T-helper 2 cell (primary cell): ENCODE results near the gene GNMT.
"Not testable (repeated sequence)": the region's sequence is repeated elsewhere in the genome, so short reads cannot be mapped to it uniquely, and the experiment has no call there.

ENCODE experiments used
- DNase-seq, 5 experiments: peaks; one replicate each; pipeline versions ENCODE4 v3.0.0 to v3.0.0-alpha.2; 2012 to 2022
- total RNA-seq, 2 donors: gene quantifications; one replicate each; lab custom pipeline; 2026; lab: John Stamatoyannopoulos, UW

Gene GNMT
- total RNA-seq: 0.94 to 1.4 reads per million in 2 donors

DNA sequence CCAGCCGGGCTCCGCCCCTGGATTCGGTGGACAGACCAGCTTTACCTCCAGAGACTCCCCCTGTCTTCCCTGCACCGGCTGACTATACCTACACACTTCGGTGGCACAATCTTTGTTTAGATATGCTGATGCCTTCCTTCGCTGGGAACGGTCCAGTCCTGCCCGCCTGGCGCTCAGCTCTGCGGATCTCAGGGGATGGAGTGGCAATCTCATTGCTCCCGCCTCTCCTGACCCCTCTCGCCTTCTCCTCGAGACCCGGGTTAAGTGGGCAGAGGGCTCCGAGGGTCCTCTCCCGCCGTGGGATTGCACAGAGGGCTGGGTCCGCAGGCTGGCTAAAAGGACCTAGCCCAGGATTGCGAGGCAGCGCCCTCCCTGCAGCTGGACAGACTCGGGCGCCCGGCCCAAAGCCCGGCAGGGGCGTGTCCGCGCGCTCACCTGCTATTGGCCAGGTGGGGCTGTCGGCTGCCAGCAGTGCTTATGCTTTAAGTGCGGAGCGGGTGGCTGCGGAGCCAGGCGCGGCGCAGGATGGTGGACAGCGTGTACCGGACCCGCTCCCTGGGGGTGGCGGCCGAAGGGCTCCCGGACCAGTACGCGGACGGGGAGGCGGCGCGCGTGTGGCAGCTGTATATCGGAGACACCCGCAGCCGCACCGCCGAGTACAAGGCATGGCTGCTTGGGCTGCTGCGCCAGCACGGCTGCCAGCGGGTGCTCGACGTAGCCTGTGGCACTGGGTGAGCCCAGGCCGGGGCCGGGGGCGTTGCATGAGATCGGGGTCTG lies at the start of gene GNMT:
Gene GNMT, plus strand, starts transcription at position 512 of the 777 bp plus-strand sequence. Its CDS starts 14 bp downstream, at position 526.
- DNase-seq: peak in 3 of 5 experiments; percentile 10 to 24 (median 19)

DNA sequence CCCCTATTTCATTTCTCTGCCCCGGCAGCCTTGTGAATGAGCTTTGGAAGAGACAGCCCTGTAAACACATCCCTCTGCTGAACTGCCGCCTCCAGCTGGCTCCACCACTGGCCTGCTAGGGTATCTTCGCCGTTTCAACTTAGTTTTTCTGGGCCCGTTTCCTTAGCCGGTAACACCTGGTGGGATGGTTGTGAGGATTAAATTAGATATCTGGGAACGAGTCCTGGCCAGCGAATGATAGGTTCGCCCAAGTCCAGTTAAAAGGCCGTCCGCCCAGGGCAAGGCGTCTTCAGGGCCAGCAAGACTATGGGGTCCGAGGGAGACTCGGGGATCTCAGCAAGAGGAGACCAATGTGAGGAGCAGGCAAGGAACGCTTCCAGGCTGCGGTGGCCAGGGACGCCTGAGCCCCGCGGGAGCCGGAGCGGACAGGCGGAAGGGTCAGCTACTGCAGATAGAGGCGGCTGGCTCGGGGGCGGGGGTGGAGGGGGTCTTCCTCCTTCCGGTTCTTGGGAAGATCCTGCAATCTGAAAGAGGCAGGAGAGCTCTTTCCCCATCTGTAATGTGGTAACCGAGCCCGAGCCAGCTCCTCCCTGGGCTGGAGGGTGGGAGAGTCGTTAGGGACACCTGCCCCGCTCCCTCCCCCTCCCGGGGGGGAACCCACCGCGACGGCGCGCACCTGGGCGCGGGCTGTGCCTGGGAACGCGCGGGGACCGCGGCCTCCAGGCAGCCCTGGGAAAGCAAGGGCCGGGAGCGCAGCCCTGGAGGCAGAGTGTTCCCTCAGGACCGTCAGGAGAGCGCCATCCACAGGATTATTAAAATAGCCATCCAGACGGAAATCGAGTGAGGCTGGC lies 49.2 kb upstream of the GNMT start:
- no peak for DNase-seq

GRCh38 chr6:42914546-42914945 lies 46.0 kb upstream of the GNMT start:
- no peak for DNase-seq

DNA sequence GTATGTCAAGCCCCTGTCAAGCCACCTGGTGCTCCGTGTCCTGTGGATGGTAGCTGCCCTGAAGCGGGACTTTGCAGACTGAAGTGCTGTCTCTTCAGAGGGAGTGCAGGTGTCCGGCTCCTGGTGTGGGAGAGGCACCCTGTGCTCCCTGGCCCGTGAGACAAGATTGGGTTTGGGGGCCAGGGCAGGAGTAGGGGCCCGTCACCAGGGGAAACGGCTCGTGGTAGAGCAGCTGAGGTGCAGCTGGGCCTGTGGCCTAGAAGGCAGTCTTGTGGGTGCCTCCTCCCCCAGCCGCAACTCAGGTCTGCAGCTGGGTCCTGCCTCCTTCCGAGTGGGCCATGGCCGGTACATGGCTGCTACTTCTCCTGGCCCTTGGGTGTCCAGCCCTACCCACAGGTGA lies 44.8 kb upstream of the GNMT start, which contains the start of gene PTCRA:
Gene PTCRA, plus strand, starts transcription at position 322 of the 400 bp plus-strand sequence. Its CDS starts 17 bp downstream, at position 339.
- no peak for DNase-seq

- DNase-seq: no peak
These were observed 44.3 kb upstream of the GNMT start for GRCh38 chr6:42916288-42916687.

DNA sequence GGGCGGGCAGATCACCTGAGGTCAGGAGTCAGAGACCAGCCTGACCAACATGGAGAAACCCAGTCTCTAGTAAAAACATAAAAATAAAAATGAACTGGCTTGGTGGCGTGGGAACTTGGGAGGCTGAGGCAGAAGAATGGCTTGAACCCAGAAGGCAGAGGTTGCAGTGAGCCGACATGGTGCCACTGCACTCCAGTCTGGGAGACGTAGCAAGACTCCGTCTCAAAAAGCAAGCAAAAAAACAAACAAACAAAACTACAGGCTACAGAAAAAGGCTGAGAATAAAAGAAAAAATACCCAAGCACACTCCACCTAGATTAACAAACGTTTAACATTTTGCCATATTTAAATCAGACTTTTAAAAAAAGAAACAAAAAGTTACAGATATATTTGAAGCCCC lies 38.8 kb upstream of the GNMT start:
- DNase-seq: no peak

DNA sequence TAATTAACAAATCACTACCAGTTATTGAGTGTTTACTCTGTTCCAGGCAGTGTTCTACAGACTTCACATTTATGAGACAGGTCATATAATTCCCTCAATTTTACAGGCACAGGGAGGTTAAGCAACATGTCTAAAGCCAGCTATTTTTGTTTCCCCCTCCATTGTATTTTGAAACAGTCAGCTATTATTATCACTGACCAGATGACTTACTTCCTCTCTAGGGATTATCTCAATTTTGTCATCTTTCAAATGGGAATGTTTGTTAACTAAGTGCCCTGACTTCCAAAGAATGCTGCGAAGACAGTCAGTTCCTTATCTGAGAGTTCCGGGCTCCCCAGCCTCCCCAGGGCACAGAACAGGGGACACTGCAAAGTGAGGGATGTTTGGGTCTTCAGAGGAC lies 36.9 kb upstream of the GNMT start:
- DNase-seq: no peak

DNA sequence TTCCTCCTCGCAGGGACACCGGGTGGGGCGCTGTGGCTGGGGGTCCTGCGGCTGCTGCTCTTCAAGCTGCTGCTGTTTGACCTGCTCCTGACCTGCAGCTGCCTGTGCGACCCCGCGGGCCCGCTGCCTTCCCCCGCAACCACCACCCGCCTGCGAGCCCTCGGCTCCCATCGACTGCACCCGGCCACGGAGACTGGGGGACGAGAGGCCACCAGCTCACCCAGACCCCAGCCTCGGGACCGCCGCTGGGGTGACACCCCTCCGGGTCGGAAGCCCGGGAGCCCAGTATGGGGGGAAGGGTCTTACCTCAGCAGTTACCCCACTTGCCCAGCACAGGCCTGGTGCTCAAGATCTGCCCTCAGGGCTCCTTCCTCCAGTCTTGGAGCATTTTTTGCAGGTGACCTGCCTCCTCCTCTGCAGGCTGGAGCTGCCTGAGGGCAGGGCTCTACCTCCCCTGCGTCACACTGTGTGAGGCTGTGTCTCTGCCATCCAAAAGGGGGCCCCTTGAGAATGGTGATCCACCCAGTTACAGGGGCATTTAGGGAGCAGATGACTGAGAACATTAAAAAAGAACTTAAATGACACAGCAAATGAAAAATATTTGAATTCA lies 35.2 kb upstream of the GNMT start:
- DNase-seq: no peak

DNA sequence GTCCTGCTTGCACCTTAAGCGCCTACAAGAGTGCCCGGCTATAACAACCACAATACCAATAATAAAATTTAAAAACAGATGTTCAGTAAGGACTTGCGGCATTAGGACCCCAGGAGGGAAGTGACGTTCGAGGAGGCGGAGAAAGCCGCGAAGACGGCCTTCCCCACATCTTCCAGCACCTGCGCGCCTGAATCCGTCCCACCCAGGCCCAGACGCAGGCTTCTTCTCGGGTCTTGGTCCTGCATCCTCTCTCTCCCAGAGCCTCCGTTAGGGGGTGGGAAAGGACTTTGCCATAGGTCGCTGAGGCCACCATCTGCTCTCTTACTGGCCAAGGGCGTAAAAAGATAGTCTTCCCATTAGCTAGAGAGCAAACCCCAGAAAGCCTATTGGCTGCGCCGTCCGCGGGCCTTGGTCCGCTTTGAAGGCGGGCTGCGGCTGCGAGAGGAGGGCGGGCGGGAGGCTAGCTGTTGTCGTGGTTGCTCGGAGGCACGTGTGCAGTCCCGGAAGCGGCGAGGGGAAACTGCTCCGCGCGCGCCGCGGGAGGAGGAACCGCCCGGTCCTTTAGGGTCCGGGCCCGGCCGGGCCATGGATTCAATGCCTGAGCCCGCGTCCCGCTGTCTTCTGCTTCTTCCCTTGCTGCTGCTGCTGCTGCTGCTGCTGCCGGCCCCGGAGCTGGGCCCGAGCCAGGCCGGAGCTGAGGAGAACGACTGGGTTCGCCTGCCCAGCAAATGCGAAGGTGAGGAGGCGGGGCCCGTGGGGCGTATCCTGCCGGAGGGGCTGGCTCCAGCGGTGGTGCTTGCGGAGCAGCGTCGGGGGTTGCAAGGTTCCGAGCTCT lies 31.4 kb upstream of the GNMT start, which contains the start of gene CNPY3:
Gene CNPY3, plus strand, starts transcription at position 495 of the 835 bp plus-strand sequence. Its CDS starts 91 bp downstream, at position 586.
- peak; percentile 85 to 99 (median 92) for DNase-seq

DNA sequence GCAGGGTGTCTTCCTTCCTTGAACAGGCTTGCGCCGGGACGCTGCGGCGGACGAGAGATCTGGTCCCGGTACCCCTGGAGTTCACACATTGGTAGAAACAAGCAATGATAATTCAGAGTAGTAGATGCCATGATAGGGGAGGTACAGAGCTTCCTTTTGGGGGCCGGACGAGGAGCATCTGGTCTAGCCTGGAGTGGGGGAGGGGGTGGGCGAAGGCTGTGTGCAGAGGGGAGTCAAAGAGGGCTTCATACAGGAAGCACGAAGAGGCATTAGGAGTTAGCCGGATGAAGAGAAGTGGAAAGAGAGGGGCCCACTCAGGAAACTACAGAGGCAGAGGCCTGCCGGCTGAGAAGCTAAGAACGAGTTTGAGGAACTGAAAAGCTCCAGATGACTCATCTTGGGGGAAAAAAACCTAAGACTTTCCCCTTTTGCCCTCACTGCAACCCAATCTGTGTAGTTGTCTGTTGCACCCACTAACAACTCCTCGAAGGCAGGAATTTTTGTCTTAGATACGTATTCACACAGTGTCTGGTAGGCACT lies 30.7 kb upstream of the GNMT start:
- peak in 4 of 5 experiments; percentile 37 to 85 (median 45) for DNase-seq

GRCh38 chr6:42932412-42932811 lies 28.1 kb upstream of the GNMT start:
- no peak for DNase-seq

DNA sequence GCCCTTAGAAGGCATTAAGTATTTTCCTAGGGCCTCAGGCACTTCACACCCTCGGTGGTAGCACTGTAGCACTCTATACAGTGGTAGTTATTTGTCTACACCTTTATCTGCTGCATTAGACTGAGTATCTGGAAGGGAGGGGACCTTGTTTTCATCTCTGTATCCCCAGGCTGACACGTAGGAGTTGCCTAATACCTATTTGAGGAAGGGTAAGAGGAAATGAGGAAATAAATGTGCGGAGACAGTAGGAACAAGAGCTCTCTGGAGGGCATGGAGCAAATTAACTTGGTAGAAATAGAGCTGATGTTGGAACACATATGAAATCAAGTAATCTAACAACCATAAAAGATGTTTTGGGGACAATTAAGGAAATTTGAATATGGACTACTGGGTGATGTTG lies 27.3 kb upstream of the GNMT start:
- DNase-seq: no peak

DNA sequence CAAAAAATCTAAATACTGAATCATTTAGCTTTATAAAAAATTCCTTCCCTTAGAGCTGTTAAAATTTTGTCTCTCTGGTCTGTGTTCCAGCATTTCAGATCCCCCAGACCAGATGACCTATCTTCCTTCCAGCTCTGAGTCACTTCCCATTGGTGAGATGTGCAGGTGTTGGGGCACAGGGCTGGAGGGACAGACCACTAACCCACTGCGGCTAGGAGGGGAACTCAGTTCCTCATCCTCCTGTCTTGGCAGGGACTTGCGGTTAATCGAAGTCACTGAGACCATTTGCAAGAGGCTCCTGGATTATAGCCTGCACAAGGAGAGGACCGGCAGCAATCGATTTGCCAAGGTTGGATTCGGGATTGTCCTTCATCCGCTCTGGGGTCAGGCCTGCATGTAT lies 25.2 kb upstream of the GNMT start:
- no peak for DNase-seq

DNA sequence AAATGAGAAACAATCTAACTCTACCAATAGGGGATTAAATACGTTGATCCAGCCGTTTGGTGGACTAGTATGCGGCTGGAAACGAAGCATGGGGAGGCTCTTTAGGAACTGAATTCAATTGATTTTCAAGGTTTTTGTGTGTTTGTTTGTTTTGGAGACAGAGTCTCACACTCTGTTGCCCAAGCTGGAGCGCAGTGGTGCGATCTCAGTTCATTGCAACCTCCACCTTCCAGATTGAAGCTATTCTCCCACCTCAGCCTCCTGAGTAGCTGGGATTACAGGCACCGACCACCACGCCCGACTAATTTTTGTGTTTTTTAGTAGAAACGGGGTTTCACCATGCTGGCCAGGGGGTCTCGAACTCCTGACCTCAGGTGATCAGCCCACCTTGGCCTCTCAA lies 24.2 kb upstream of the GNMT start:
- no peak for DNase-seq

DNA sequence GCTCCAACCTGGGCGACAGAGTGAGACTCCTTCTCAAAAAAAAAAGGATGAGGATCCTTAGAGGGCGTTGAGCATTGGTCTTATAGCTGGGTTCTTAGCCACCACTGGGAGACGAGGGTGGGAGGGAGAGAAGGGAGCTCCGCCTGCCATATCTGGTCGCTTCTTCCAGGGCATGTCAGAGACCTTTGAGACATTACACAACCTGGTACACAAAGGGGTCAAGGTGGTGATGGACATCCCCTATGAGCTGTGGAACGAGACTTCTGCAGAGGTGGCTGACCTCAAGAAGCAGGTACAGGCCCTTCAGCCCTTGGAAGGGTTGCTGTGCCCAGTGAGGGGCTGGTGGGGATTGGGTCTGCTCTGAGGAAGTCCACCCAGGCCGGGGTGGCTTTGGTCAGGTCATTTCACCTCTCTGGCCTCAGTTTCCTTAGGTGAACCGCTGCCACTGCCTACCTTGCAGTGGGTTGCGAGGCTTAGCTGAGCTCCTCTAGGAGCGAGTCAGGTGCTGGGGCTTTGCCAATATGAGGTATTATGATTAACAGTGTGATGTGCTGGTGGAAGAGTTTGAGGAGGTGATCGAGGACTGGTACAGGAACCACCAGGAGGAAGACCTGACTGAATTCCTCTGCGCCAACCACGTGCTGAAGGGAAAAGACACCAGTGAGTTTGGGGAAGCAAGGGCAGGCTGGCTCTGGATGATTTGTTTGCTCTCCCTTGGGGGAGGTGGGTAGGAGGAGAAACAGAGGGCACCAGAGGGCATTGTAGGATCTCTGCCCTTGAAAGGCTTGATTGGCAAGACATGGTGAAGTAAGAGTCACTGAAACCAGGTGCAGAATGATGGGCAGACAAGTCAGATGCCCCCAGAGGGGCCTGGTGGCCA lies 22.8 kb upstream of the GNMT start:
- no peak for DNase-seq

- DNase-seq: no peak
These were observed 22.1 kb upstream of the GNMT start for GRCh38 chr6:42938428-42938796.

GRCh38 chr6:42938987-42939809 lies 21.4 kb upstream of the GNMT start:
- no peak for DNase-seq

- no peak for DNase-seq
These were observed 20.8 kb upstream of the GNMT start for GRCh38 chr6:42939810-42940167.

- no peak for DNase-seq
These were observed 20.0 kb upstream of the GNMT start for GRCh38 chr6:42940493-42941045.

- DNase-seq: not testable (repeated sequence)
These were observed 19.2 kb upstream of the GNMT start for GRCh38 chr6:42941356-42941755.
